Measurements from ENCODE around the gene KCNJ11.

KCNJ11 gene

GRCh38 chr11:17387811-17388210 is 648 bp downstream of the KCNJ11 start:
- in situ Hi-C loops (cut with HindIII; ENCODE audit: low sequenced_read_pairs), result no loop called here
- no peak for DNase-seq (ENCODE audit: low read depth, low spot score)
- no peak overlapping the region for H3K4me3 ChIP-seq (ENCODE audit: low read depth, low read length)
- no peak for TF ChIP-seq CTCF (IDR thresholded peaks at IDR 0.05; ENCODE audit: low read depth, low read length)

GRCh38 chr11:17387254-17387653 is 1.2 kb downstream of the KCNJ11 start:
- H3K4me3 ChIP-seq (ENCODE audit: low read depth, low read length), result no peak overlapping the region
- no peak for DNase-seq (ENCODE audit: low read depth, low spot score)
- in situ Hi-C loops (cut with HindIII; ENCODE audit: low sequenced_read_pairs), result no loop called here
- no peak for TF ChIP-seq CTCF (IDR thresholded peaks at IDR 0.05; ENCODE audit: low read depth, low read length)

- TF ChIP-seq CTCF (IDR thresholded peaks at IDR 0.05; ENCODE audit: low read depth, low read length), result peak; percentile 66
- DNase-seq (ENCODE audit: low read depth, low spot score), result peak; percentile 11
- no peak overlapping the region for H3K4me3 ChIP-seq (ENCODE audit: low read depth, low read length)
- in situ Hi-C loops (cut with HindIII; ENCODE audit: low sequenced_read_pairs), result no loop called here
These were observed 2.0 kb downstream of the KCNJ11 start for GRCh38 chr11:17386331-17387084.

GRCh38 chr11:17385926-17386325 is 2.5 kb downstream of the KCNJ11 start:
- no peak overlapping the region for H3K4me3 ChIP-seq (ENCODE audit: low read depth, low read length)
- no peak for DNase-seq (ENCODE audit: low read depth, low spot score)
- no peak for TF ChIP-seq CTCF (IDR thresholded peaks at IDR 0.05; ENCODE audit: low read depth, low read length)
- in situ Hi-C loops (cut with HindIII; ENCODE audit: low sequenced_read_pairs), result no loop called here

GRCh38 chr11:17385492-17385891 is 3.0 kb downstream of the KCNJ11 start:
- in situ Hi-C loops (cut with HindIII; ENCODE audit: low sequenced_read_pairs), result no loop called here
- no peak overlapping the region for H3K4me3 ChIP-seq (ENCODE audit: low read depth, low read length)
- no peak for DNase-seq (ENCODE audit: low read depth, low spot score)
- no peak for TF ChIP-seq CTCF (IDR thresholded peaks at IDR 0.05; ENCODE audit: low read depth, low read length)

- in situ Hi-C loops (cut with HindIII; ENCODE audit: low sequenced_read_pairs), result no loop called here
- peak; percentile 77 for DNase-seq (ENCODE audit: low read depth, low spot score)
- no peak overlapping the region for H3K4me3 ChIP-seq (ENCODE audit: low read depth, low read length)
- TF ChIP-seq CTCF (IDR thresholded peaks at IDR 0.05; ENCODE audit: low read depth, low read length), result peak; percentile 93
These were observed 4.4 kb downstream of the KCNJ11 start for GRCh38 chr11:17384002-17384511.
